Neural cell (in vitro differentiated cells): ENCODE measurements around the gene ADCY2.

Experiments
- EP300 ChIP-seq: fragments of 450-650 bp; conservative IDR thresholded peaks from 2 replicates; pipeline ENCODE4 v1.6.1; 2014; ENCODE audit warnings: antibody characterized with exemption, mild to moderate bottlenecking, moderate library complexity; ENCODE audit not compliant: poor library complexity, severe bottlenecking
- EZH2 ChIP-seq: fragments of 200-600, 300-800 bp; shearing (Covaris generic), sonication (generic); IDR thresholded peaks from 2 replicates; pipeline ENCODE4 v1.6.1; 2014; ENCODE audit warnings: antibody characterized with exemption, low read length, borderline replicate concordance, mild to moderate bottlenecking; ENCODE audit not compliant: insufficient read depth, poor library complexity, severe bottlenecking
- MXI1 ChIP-seq: fragments of 450-650 bp; conservative IDR thresholded peaks from 2 replicates; pipeline ENCODE4 v1.6.1; 2014; ENCODE audit warnings: antibody characterized with exemption, mild to moderate bottlenecking; ENCODE audit not compliant: poor library complexity, severe bottlenecking
- POLR2AphosphoS5 ChIP-seq: IDR thresholded peaks from 2 replicates; pipeline ENCODE4 v1.6.1; 2012
- RAD21 ChIP-seq: fragments of 450-650 bp; conservative IDR thresholded peaks from 2 replicates; pipeline ENCODE4 v1.6.1; 2014; ENCODE audit warnings: antibody characterized with exemption, mild to moderate bottlenecking, moderate library complexity
- SMC3 ChIP-seq: fragments of 450-650 bp; conservative IDR thresholded peaks from 2 replicates; pipeline ENCODE4 v1.6.1; 2014; ENCODE audit warnings: antibody characterized with exemption, mild to moderate bottlenecking, moderate library complexity; ENCODE audit not compliant: poor library complexity
- TAF1 ChIP-seq: IDR thresholded peaks from 2 replicates; pipeline ENCODE4 v1.6.1; 2012; ENCODE audit warnings: low read depth
- TF ChIP-seq, protein P1 (sequence below): fragments of 450-650 bp; IDR thresholded peaks from 2 replicates; pipeline ENCODE4 v1.5.1; 2014; ENCODE audit warnings: antibody characterized with exemption, mild to moderate bottlenecking, moderate library complexity; ENCODE audit not compliant: poor library complexity, severe bottlenecking
- TF ChIP-seq, protein P2 (sequence below): IDR thresholded peaks from 2 replicates; pipeline ENCODE4 v1.6.1; 2012; ENCODE audit warnings: borderline replicate concordance

DNA sequence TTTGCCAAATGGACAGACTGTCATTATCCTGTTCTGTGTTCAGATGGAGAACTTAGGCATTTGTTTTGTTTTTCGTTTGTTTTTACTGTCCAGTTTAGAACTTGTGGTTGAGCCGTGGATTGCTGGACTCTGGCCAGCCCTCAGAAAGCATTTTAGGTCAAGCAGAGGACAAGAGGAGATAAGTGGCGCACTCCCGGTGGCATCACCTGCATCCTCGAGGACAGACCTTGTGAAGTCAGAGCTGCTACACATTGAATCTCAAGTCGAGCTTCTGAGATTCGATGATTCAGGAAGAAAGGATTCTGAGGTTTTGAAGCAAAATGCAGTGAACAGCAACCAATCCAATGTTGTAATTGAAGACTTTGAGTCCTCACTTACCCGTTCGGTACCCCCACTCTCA is 481.9 kb downstream of the ADCY2 start:
- TF ChIP-seq EZH2 (no peak), POLR2AphosphoS5 (no peak), MXI1 (no peak), SMC3 (no peak), RAD21 (no peak), EP300 (no peak), TAF1 (no peak)
- TF ChIP-seq, protein P1, sequence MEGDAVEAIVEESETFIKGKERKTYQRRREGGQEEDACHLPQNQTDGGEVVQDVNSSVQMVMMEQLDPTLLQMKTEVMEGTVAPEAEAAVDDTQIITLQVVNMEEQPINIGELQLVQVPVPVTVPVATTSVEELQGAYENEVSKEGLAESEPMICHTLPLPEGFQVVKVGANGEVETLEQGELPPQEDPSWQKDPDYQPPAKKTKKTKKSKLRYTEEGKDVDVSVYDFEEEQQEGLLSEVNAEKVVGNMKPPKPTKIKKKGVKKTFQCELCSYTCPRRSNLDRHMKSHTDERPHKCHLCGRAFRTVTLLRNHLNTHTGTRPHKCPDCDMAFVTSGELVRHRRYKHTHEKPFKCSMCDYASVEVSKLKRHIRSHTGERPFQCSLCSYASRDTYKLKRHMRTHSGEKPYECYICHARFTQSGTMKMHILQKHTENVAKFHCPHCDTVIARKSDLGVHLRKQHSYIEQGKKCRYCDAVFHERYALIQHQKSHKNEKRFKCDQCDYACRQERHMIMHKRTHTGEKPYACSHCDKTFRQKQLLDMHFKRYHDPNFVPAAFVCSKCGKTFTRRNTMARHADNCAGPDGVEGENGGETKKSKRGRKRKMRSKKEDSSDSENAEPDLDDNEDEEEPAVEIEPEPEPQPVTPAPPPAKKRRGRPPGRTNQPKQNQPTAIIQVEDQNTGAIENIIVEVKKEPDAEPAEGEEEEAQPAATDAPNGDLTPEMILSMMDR = no peak
- TF ChIP-seq, protein P2, sequence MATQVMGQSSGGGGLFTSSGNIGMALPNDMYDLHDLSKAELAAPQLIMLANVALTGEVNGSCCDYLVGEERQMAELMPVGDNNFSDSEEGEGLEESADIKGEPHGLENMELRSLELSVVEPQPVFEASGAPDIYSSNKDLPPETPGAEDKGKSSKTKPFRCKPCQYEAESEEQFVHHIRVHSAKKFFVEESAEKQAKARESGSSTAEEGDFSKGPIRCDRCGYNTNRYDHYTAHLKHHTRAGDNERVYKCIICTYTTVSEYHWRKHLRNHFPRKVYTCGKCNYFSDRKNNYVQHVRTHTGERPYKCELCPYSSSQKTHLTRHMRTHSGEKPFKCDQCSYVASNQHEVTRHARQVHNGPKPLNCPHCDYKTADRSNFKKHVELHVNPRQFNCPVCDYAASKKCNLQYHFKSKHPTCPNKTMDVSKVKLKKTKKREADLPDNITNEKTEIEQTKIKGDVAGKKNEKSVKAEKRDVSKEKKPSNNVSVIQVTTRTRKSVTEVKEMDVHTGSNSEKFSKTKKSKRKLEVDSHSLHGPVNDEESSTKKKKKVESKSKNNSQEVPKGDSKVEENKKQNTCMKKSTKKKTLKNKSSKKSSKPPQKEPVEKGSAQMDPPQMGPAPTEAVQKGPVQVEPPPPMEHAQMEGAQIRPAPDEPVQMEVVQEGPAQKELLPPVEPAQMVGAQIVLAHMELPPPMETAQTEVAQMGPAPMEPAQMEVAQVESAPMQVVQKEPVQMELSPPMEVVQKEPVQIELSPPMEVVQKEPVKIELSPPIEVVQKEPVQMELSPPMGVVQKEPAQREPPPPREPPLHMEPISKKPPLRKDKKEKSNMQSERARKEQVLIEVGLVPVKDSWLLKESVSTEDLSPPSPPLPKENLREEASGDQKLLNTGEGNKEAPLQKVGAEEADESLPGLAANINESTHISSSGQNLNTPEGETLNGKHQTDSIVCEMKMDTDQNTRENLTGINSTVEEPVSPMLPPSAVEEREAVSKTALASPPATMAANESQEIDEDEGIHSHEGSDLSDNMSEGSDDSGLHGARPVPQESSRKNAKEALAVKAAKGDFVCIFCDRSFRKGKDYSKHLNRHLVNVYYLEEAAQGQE = no peak
